ENCODE data around the gene KLHDC7A. TPM values are rescaled to one million over a fixed set of nuclear protein-coding genes. Genes with fewer than 3 reads are reported as not detected.

KLHDC7A gene
- total and polyA plus RNA-seq, 2 experiments from 2014 or later: not detected

- no peaks in the 10 kb centered on the region for H3K27me3 ChIP-seq (replicated peaks; ENCODE audit: insufficient read depth)
- no peak overlapping the region for H2AFZ ChIP-seq
- in situ Hi-C loops (cut with MboI): no loop called here
- H3K9me2 ChIP-seq (ENCODE audit: insufficient read depth): no peaks in the 10 kb centered on the region
- 82 to 83% methylated on average over 48 to 57 of the region's 57 CpGs for WGBS, 2 experiments (ENCODE audit: low coverage in 1 of 2, low lambda C conversion rate in 2 of 2, missing lambda C conversion rate in 2 of 2)
- H3K4me1 ChIP-seq (ENCODE audit: insufficient read depth): no peaks in the 10 kb centered on the region
- H3K36me3 ChIP-seq (ENCODE audit: low read depth): no peaks in the 10 kb centered on the region
- H3K79me2 ChIP-seq (ENCODE audit: insufficient read depth): no peaks in the 10 kb centered on the region
- TF ChIP-seq EZH2phosphoT487 (IDR thresholded peaks at IDR 0.05; ENCODE audit: insufficient read depth, low read depth): no peak
- TF ChIP-seq EZH2 (IDR thresholded peaks at IDR 0.05; ENCODE audit: insufficient read depth, poor library complexity, severe bottlenecking): no peak
- DNase-seq: no peak
- H4K20me1 ChIP-seq (ENCODE audit: insufficient read depth): no peaks in the 10 kb centered on the region
- H3F3A ChIP-seq (ENCODE audit: insufficient read depth): no peaks in the 10 kb centered on the region
- H3K9ac ChIP-seq: no peak overlapping the region
- no peak overlapping the region for H3K4me3 ChIP-seq
- H3K9me3 ChIP-seq (ENCODE audit: low read depth): no peaks in the 10 kb centered on the region
- no peak overlapping the region for H3K4me2 ChIP-seq (ENCODE audit: unreplicated experiment)
- H3K27ac ChIP-seq: no peak overlapping the region
Measured at GRCh38 chr1:18482721-18483425, 2.1 kb downstream of the KLHDC7A start.

- DNase-seq: no peak
- in situ Hi-C loops (cut with MboI): no loop called here
- Histone ChIP-seq H3K27me3 (replicated peaks; ENCODE audit: insufficient read depth) (no peaks in the 10 kb centered on the region), H3K4me3 (no peak overlapping the region), H3K4me1 (ENCODE audit: insufficient read depth) (no peaks in the 10 kb centered on the region), H3K27ac (no peak overlapping the region), H3K9me3 (ENCODE audit: low read depth) (no peaks in the 10 kb centered on the region), H3K9me2 (ENCODE audit: insufficient read depth) (no peaks in the 10 kb centered on the region), H3F3A (ENCODE audit: insufficient read depth) (no peaks in the 10 kb centered on the region), H3K4me2 (ENCODE audit: unreplicated experiment) (no peak overlapping the region), H3K9ac (no peak overlapping the region), H4K20me1 (ENCODE audit: insufficient read depth) (no peaks in the 10 kb centered on the region), H2AFZ (no peak overlapping the region), H3K79me2 (ENCODE audit: insufficient read depth) (no peaks in the 10 kb centered on the region), H3K36me3 (ENCODE audit: low read depth) (no peaks in the 10 kb centered on the region)
- TF ChIP-seq EZH2 (IDR thresholded peaks at IDR 0.05; ENCODE audit: insufficient read depth, poor library complexity, severe bottlenecking): no peak
- TF ChIP-seq EZH2phosphoT487 (IDR thresholded peaks at IDR 0.05; ENCODE audit: insufficient read depth, low read depth): no peak
- 21 to 35% methylated on average over 3 of the region's 3 CpGs for WGBS, 2 experiments (ENCODE audit: low coverage in 1 of 2, low lambda C conversion rate in 2 of 2, missing lambda C conversion rate in 2 of 2)
Measured at GRCh38 chr1:18484276-18484675, 3.5 kb downstream of the KLHDC7A start.

DNA sequence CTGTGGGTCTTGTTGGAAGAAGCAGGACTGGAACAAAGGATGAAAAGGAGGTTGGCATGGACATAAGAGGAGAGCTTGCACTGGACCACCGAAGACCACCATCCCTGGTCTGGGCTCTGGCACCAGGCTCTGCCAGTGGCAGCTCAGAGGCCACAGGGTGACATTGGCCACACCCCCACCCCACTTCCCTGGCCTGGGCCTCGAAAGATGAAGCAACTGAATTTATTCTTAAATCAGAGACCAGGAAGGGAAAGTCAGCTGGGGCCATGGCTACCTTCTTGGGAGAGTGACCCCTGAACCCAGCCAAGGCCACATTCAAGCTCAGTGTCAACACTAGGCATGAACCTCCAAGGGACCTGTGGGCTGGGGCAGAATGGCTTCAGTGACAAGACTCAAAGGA lies 4.0 kb downstream of the KLHDC7A start:
- 24 to 35% methylated on average over 2 of the region's 2 CpGs for WGBS, 2 experiments (ENCODE audit: low coverage in 1 of 2, low lambda C conversion rate in 2 of 2, missing lambda C conversion rate in 2 of 2)
- Histone ChIP-seq H3K9ac (no peak overlapping the region), H3K4me2 (ENCODE audit: unreplicated experiment) (no peak overlapping the region)

DNA sequence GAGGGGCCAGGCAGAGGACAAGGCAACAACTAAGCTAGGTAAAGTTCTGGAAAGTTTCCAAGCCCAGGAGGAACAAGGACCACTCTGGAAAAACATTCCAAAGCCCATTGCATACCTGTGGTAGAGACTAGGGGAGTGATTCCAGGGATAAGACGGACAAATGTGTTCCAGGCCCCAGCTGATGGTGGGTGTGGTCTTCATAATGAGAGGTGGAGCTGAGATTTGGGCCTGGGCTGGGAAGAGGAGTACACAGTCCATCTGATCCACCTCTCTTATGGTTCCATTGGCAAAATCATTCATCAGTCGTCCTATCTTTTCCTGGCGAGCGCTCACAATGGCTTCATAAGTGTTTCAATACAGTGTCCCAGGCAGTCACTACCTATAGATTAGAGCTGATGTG lies 4.5 kb downstream of the KLHDC7A start:
- Histone ChIP-seq H2AFZ (no peak overlapping the region), H3K4me2 (ENCODE audit: unreplicated experiment) (no peak overlapping the region), H3K4me1 (ENCODE audit: insufficient read depth) (no peaks in the 10 kb centered on the region), H3K4me3 (no peak overlapping the region), H3K36me3 (ENCODE audit: low read depth) (no peaks in the 10 kb centered on the region), H4K20me1 (ENCODE audit: insufficient read depth) (no peaks in the 10 kb centered on the region), H3K9me2 (ENCODE audit: insufficient read depth) (no peaks in the 10 kb centered on the region), H3K27me3 (replicated peaks; ENCODE audit: insufficient read depth) (no peaks in the 10 kb centered on the region), H3K9me3 (ENCODE audit: low read depth) (no peaks in the 10 kb centered on the region), H3K9ac (no peak overlapping the region), H3K27ac (no peak overlapping the region), H3K79me2 (ENCODE audit: insufficient read depth) (no peaks in the 10 kb centered on the region), H3F3A (ENCODE audit: insufficient read depth) (no peaks in the 10 kb centered on the region)
- DNase-seq: no peak
- in situ Hi-C loops (cut with MboI): no loop called here
- no peak for TF ChIP-seq EZH2phosphoT487 (IDR thresholded peaks at IDR 0.05; ENCODE audit: insufficient read depth, low read depth)
- no peak for TF ChIP-seq EZH2 (IDR thresholded peaks at IDR 0.05; ENCODE audit: insufficient read depth, poor library complexity, severe bottlenecking)
- 38 to 53% methylated on average over 4 of the region's 4 CpGs for WGBS, 2 experiments (ENCODE audit: low coverage in 1 of 2, low lambda C conversion rate in 2 of 2, missing lambda C conversion rate in 2 of 2)

More for the DNA sequence above, 4.0 kb downstream of the KLHDC7A start:
- no peak for DNase-seq
- Histone ChIP-seq H3K9me3 (ENCODE audit: low read depth) (no peaks in the 10 kb centered on the region), H2AFZ (no peak overlapping the region), H3K27ac (no peak overlapping the region), H3K4me3 (no peak overlapping the region), H3K27me3 (replicated peaks; ENCODE audit: insufficient read depth) (no peaks in the 10 kb centered on the region), H3K4me1 (ENCODE audit: insufficient read depth) (no peaks in the 10 kb centered on the region), H3F3A (ENCODE audit: insufficient read depth) (no peaks in the 10 kb centered on the region), H4K20me1 (ENCODE audit: insufficient read depth) (no peaks in the 10 kb centered on the region), H3K79me2 (ENCODE audit: insufficient read depth) (no peaks in the 10 kb centered on the region), H3K9me2 (ENCODE audit: insufficient read depth) (no peaks in the 10 kb centered on the region), H3K36me3 (ENCODE audit: low read depth) (no peaks in the 10 kb centered on the region)
- in situ Hi-C loops (cut with MboI): no loop called here
- TF ChIP-seq EZH2phosphoT487 (IDR thresholded peaks at IDR 0.05; ENCODE audit: insufficient read depth, low read depth) (no peak), EZH2 (IDR thresholded peaks at IDR 0.05; ENCODE audit: insufficient read depth, poor library complexity, severe bottlenecking) (no peak)

All from GM23248 (cell line).